Fibroblast of the conjunctiva (primary cell): ENCODE results near the gene GPR173.
A peak's percentile ranks its signal among the peaks of the same experiment; 100 is the strongest.

ENCODE experiments used
- DNase-seq: peaks from one replicate; pipeline ENCODE4 v3.0.0-alpha.2; 2010; ENCODE audit warnings: low read depth

The GPR173 gene

GRCh38 chrX:53071064-53071463 lies 22.5 kb downstream of the GPR173 start:
- DNase-seq, result no peak

GRCh38 chrX:53071604-53072417 lies 23.2 kb downstream of the GPR173 start:
- DNase-seq, result peak; percentile 36

- no peak for DNase-seq
Measured at GRCh38 chrX:53072418-53073114, 24.0 kb downstream of the GPR173 start.

GRCh38 chrX:53073115-53073586 lies 24.6 kb downstream of the GPR173 start:
- DNase-seq, result no peak

- no peak for DNase-seq
Measured at GRCh38 chrX:53075011-53075410, 26.4 kb downstream of the GPR173 start.

GRCh38 chrX:53076671-53077070 lies 28.1 kb downstream of the GPR173 start:
- DNase-seq, result no peak

GRCh38 chrX:53077207-53078197 lies 28.9 kb downstream of the GPR173 start:
- DNase-seq, result no peak

GRCh38 chrX:53078943-53079342 lies 30.4 kb downstream of the GPR173 start:
- no peak for DNase-seq

- no peak for DNase-seq
Measured at GRCh38 chrX:53080628-53081580, 32.3 kb downstream of the GPR173 start.

- peak; percentile 92 for DNase-seq
Measured at GRCh38 chrX:53081925-53082772, 33.6 kb downstream of the GPR173 start, which contains the start of gene TSPYL2. Gene TSPYL2 (plus strand): TSS chrX:53082367. CDS start chrX:53082499, 132 bp downstream.

- DNase-seq, result no peak
Measured at GRCh38 chrX:53082773-53083616, 34.4 kb downstream of the GPR173 start.

GRCh38 chrX:53084043-53084570 lies 35.5 kb downstream of the GPR173 start:
- DNase-seq, result no peak

GRCh38 chrX:53084863-53085262 lies 36.3 kb downstream of the GPR173 start:
- DNase-seq, result no peak

GRCh38 chrX:53085661-53086229 lies 37.2 kb downstream of the GPR173 start:
- DNase-seq, result no peak

GRCh38 chrX:53086464-53086863 lies 37.9 kb downstream of the GPR173 start:
- no peak for DNase-seq

- DNase-seq, result no peak
Measured at GRCh38 chrX:53087388-53087831, 38.8 kb downstream of the GPR173 start.

GRCh38 chrX:53088136-53088974 lies 39.8 kb downstream of the GPR173 start:
- DNase-seq, result peak; percentile 67
